ENCODE results near the gene CDH23.
"Not testable (repeated sequence)": the region's sequence is repeated elsewhere in the genome, so short reads cannot be mapped to it uniquely, and the experiment has no call there.

Gene CDH23

GRCh38 chr10:71850743-71851464 lies 454.2 kb downstream of the CDH23 start, which contains the start of gene PSAP:
Gene PSAP (minus strand): TSS chr10:71851251. CDS start chr10:71851221, 30 bp downstream.
- peak; percentile 99 for DNase-seq (ENCODE audit: low spot score)

- not testable (repeated sequence) for DNase-seq (ENCODE audit: low spot score)
Observed at GRCh38 chr10:71851465-71852095, 454.9 kb downstream of the CDH23 start.

- DNase-seq (ENCODE audit: low spot score): no peak
Observed at GRCh38 chr10:71852355-71852937, 455.7 kb downstream of the CDH23 start.

- DNase-seq (ENCODE audit: low spot score): peak; percentile 61
Observed at GRCh38 chr10:71854031-71854430, 457.3 kb downstream of the CDH23 start.

GRCh38 chr10:71856619-71857018 lies 459.9 kb downstream of the CDH23 start:
- no peak for DNase-seq (ENCODE audit: low spot score)

- no peak for DNase-seq (ENCODE audit: low spot score)
Observed at GRCh38 chr10:71857934-71858890, 461.5 kb downstream of the CDH23 start.

- peak; percentile 96 for DNase-seq (ENCODE audit: low spot score)
Observed at GRCh38 chr10:71860243-71861029, 463.7 kb downstream of the CDH23 start.

- DNase-seq (ENCODE audit: low spot score): no peak
Observed at GRCh38 chr10:71863203-71863602, 466.5 kb downstream of the CDH23 start.

GRCh38 chr10:71864911-71865361 lies 468.2 kb downstream of the CDH23 start:
- no peak for DNase-seq (ENCODE audit: low spot score)

Data from putamen (tissue), 1 donor.